ENCODE data around the gene RAB26. TPM values are rescaled to one million over a fixed set of nuclear protein-coding genes. Genes with fewer than 3 reads are reported as not detected.
A peak's percentile ranks its signal among the peaks of the same experiment; 100 is the strongest.
"Not testable (repeated sequence)": the region's sequence is repeated elsewhere in the genome, so short reads cannot be mapped to it uniquely, and the experiment has no call there.

The RAB26 gene
- under 1 TPM in 1 of 2 donors, not detected in 1; 0.51 TPM for total RNA-seq
- 1 to 10 TPM; 2.5 to 4.8 TPM for polyA plus RNA-seq
- long read RNA-seq, donor 1, partial matches to known transcripts = 0 of 25 reads
- long read RNA-seq, donor 1, other reads (novel, unspliced or antisense) = 25 of 25 reads
- long read RNA-seq, donor 2, partial matches to known transcripts = 0 of 12 reads
- long read RNA-seq, donor 2, other reads (novel, unspliced or antisense) = 12 of 12 reads

- Histone ChIP-seq H3K27me3 (ENCODE audit: control insufficient read depth in 1 of 2, insufficient read depth in 2 of 2, low read length in 1 of 2) (no peaks in the 10 kb centered on the region), H3K4me3 (ENCODE audit: low read length in 2 of 2) (peak within 1 kb of the TSS; percentile 27 to 28), H3K36me3 (ENCODE audit: control insufficient read depth in 1 of 2, insufficient read depth in 2 of 2, low read length in 1 of 2) (no peaks in the 10 kb centered on the region), H3K27ac (ENCODE audit: low read depth in 1 of 2, low read length in 2 of 2) (no peak within 1 kb of the TSS), H3K4me1 (ENCODE audit: control insufficient read depth in 1 of 2, insufficient read depth in 2 of 2, low read length in 2 of 2) (no peaks in the 10 kb centered on the region), H3K9me3 (ENCODE audit: control insufficient read depth, low read length) (no peaks in the 10 kb centered on the region)
- DNase-seq (peak; percentile 89 to 90), ATAC-seq (ENCODE audit: low FRiP score) (peak; percentile 77)
- WGBS, 2 donors = 3 to 5% methylated on average over 21 to 55 of the region's 55 CpGs
- intact Hi-C loops (cut with DNase I) = no loop called here
These were observed at the start of gene RAB26 for GRCh38 chr16:2147981-2148671. Gene RAB26, plus strand, starts transcription at chr16:2148625. Its CDS starts 159 bp downstream, at chr16:2148784.

GRCh38 chr16:2101581-2101980, 46.8 kb upstream of the RAB26 start:
- H3K4me3 ChIP-seq (ENCODE audit: low read length in 2 of 2); ATAC-seq (ENCODE audit: low FRiP score); H3K27me3 ChIP-seq (ENCODE audit: control insufficient read depth in 1 of 2, insufficient read depth in 2 of 2, low read length in 1 of 2); H3K36me3 ChIP-seq (ENCODE audit: control insufficient read depth in 1 of 2, insufficient read depth in 2 of 2, low read length in 1 of 2); H3K9me3 ChIP-seq (ENCODE audit: control insufficient read depth, low read length); DNase-seq; intact Hi-C loops (cut with DNase I); H3K27ac ChIP-seq (ENCODE audit: low read depth in 1 of 2, low read length in 2 of 2); H3K4me1 ChIP-seq (ENCODE audit: control insufficient read depth in 1 of 2, insufficient read depth in 2 of 2, low read length in 2 of 2): not testable (repeated sequence)
- 53 to 54% methylated on average over 11 to 14 of the region's 16 CpGs for WGBS, 2 donors

GRCh38 chr16:2102471-2102870, 46.0 kb upstream of the RAB26 start:
- H3K9me3 ChIP-seq (ENCODE audit: control insufficient read depth, low read length) = no peaks in the 10 kb centered on the region
- DNase-seq (no peak), ATAC-seq (ENCODE audit: low FRiP score) (no peak)
- intact Hi-C loops (cut with DNase I) = no loop called here
- peaks cover 0 to 6% of the 10 kb centered on the region in 2 donors for H3K36me3 ChIP-seq (ENCODE audit: control insufficient read depth in 1 of 2, insufficient read depth in 2 of 2, low read length in 1 of 2)
- no peaks in the 10 kb centered on the region for H3K27me3 ChIP-seq (ENCODE audit: control insufficient read depth in 1 of 2, insufficient read depth in 2 of 2, low read length in 1 of 2)
- H3K4me1 ChIP-seq (ENCODE audit: control insufficient read depth in 1 of 2, insufficient read depth in 2 of 2, low read length in 2 of 2) = no peaks in the 10 kb centered on the region
- no peak overlapping the region for H3K4me3 ChIP-seq (ENCODE audit: low read length in 2 of 2)
- H3K27ac ChIP-seq (ENCODE audit: low read depth in 1 of 2, low read length in 2 of 2) = no peak overlapping the region
- WGBS, 2 donors = 90% methylated on average over 18 to 19 of the region's 19 CpGs

GRCh38 chr16:2104464-2104863, 44.0 kb upstream of the RAB26 start:
- H3K36me3 ChIP-seq (ENCODE audit: control insufficient read depth in 1 of 2, insufficient read depth in 2 of 2, low read length in 1 of 2); H3K27me3 ChIP-seq (ENCODE audit: control insufficient read depth in 1 of 2, insufficient read depth in 2 of 2, low read length in 1 of 2); H3K4me3 ChIP-seq (ENCODE audit: low read length in 2 of 2); H3K9me3 ChIP-seq (ENCODE audit: control insufficient read depth, low read length); H3K27ac ChIP-seq (ENCODE audit: low read depth in 1 of 2, low read length in 2 of 2); DNase-seq; intact Hi-C loops (cut with DNase I); H3K4me1 ChIP-seq (ENCODE audit: control insufficient read depth in 1 of 2, insufficient read depth in 2 of 2, low read length in 2 of 2): not testable (repeated sequence)
- ATAC-seq (ENCODE audit: low FRiP score) = peak; percentile 64
- 82 to 90% methylated on average over 10 to 18 of the region's 20 CpGs for WGBS, 2 donors

- DNase-seq; ATAC-seq (ENCODE audit: low FRiP score); H3K36me3 ChIP-seq (ENCODE audit: control insufficient read depth in 1 of 2, insufficient read depth in 2 of 2, low read length in 1 of 2); H3K27me3 ChIP-seq (ENCODE audit: control insufficient read depth in 1 of 2, insufficient read depth in 2 of 2, low read length in 1 of 2); H3K9me3 ChIP-seq (ENCODE audit: control insufficient read depth, low read length); intact Hi-C loops (cut with DNase I); H3K4me1 ChIP-seq (ENCODE audit: control insufficient read depth in 1 of 2, insufficient read depth in 2 of 2, low read length in 2 of 2); H3K4me3 ChIP-seq (ENCODE audit: low read length in 2 of 2); H3K27ac ChIP-seq (ENCODE audit: low read depth in 1 of 2, low read length in 2 of 2): not testable (repeated sequence)
- 88 to 90% methylated on average over 15 to 21 of the region's 21 CpGs for WGBS, 2 donors
These were observed 43.1 kb upstream of the RAB26 start for GRCh38 chr16:2105291-2105690.

- H3K4me1 ChIP-seq (ENCODE audit: control insufficient read depth in 1 of 2, insufficient read depth in 2 of 2, low read length in 2 of 2); H3K9me3 ChIP-seq (ENCODE audit: control insufficient read depth, low read length); ATAC-seq (ENCODE audit: low FRiP score); intact Hi-C loops (cut with DNase I); DNase-seq; H3K27me3 ChIP-seq (ENCODE audit: control insufficient read depth in 1 of 2, insufficient read depth in 2 of 2, low read length in 1 of 2); H3K27ac ChIP-seq (ENCODE audit: low read depth in 1 of 2, low read length in 2 of 2); H3K4me3 ChIP-seq (ENCODE audit: low read length in 2 of 2); H3K36me3 ChIP-seq (ENCODE audit: control insufficient read depth in 1 of 2, insufficient read depth in 2 of 2, low read length in 1 of 2): not testable (repeated sequence)
- 75 to 77% methylated on average over 15 to 22 of the region's 22 CpGs for WGBS, 2 donors
These were observed 42.7 kb upstream of the RAB26 start for GRCh38 chr16:2105769-2106168.

GRCh38 chr16:2106211-2106610, 42.2 kb upstream of the RAB26 start:
- H3K36me3 ChIP-seq (ENCODE audit: control insufficient read depth in 1 of 2, insufficient read depth in 2 of 2, low read length in 1 of 2); intact Hi-C loops (cut with DNase I): not testable (repeated sequence)
- WGBS, 2 donors = 89 to 93% methylated on average over 29 to 38 of the region's 38 CpGs

GRCh38 chr16:2107121-2107790, 41.2 kb upstream of the RAB26 start:
- DNase-seq; H3K9me3 ChIP-seq (ENCODE audit: control insufficient read depth, low read length): not testable (repeated sequence)
- WGBS, 2 donors = 71 to 73% methylated on average over 16 to 17 of the region's 17 CpGs

More at GRCh38 chr16:2106211-2106610, 42.2 kb upstream of the RAB26 start:
- H3K4me1 ChIP-seq (ENCODE audit: control insufficient read depth in 1 of 2, insufficient read depth in 2 of 2, low read length in 2 of 2); ATAC-seq (ENCODE audit: low FRiP score); DNase-seq; H3K27ac ChIP-seq (ENCODE audit: low read depth in 1 of 2, low read length in 2 of 2); H3K27me3 ChIP-seq (ENCODE audit: control insufficient read depth in 1 of 2, insufficient read depth in 2 of 2, low read length in 1 of 2); H3K4me3 ChIP-seq (ENCODE audit: low read length in 2 of 2); H3K9me3 ChIP-seq (ENCODE audit: control insufficient read depth, low read length): not testable (repeated sequence)

More at GRCh38 chr16:2107121-2107790, 41.2 kb upstream of the RAB26 start:
- H3K4me1 ChIP-seq (ENCODE audit: control insufficient read depth in 1 of 2, insufficient read depth in 2 of 2, low read length in 2 of 2); H3K27me3 ChIP-seq (ENCODE audit: control insufficient read depth in 1 of 2, insufficient read depth in 2 of 2, low read length in 1 of 2); ATAC-seq (ENCODE audit: low FRiP score); intact Hi-C loops (cut with DNase I); H3K27ac ChIP-seq (ENCODE audit: low read depth in 1 of 2, low read length in 2 of 2); H3K4me3 ChIP-seq (ENCODE audit: low read length in 2 of 2); H3K36me3 ChIP-seq (ENCODE audit: control insufficient read depth in 1 of 2, insufficient read depth in 2 of 2, low read length in 1 of 2): not testable (repeated sequence)

All from aorta (tissue), 5 donors.